B cell (primary cell): Measurements from ENCODE around the gene MAPT.

Experiments
- CTCF ChIP-seq: fragments of 200-600 bp; IDR thresholded peaks from one replicate; pipeline ENCODE4 v1.8.0; 2022; ENCODE audit warnings: antibody characterized with exemption, mild to moderate bottlenecking
- EZH2 ChIP-seq: IDR thresholded peaks from 2 replicates; pipeline ENCODE4 v1.6.1; 2012; ENCODE audit warnings: borderline replicate concordance, low read depth, mild to moderate bottlenecking, moderate library complexity, low read length; ENCODE audit not compliant: insufficient read depth, poor library complexity, severe bottlenecking

- TF ChIP-seq CTCF: no peak
- no peak for TF ChIP-seq EZH2
These were observed 100.6 kb downstream of the MAPT start for GRCh38 chr17:45994987-45995386.
